Measurements from ENCODE around the gene DELE1. TPM values are rescaled to one million over a fixed set of nuclear protein-coding genes. Genes with fewer than 3 reads are reported as not detected.

Gene DELE1
- total RNA-seq, 2 experiments from 2014 or later: 60.0 to 61.1 TPM

GRCh38 chr5:141960449-141961323 lies 37.0 kb downstream of the DELE1 start:
- peaks cover 5% of the 10 kb centered on the region for H3K36me3 Mint-ChIP-seq (ENCODE audit: low read depth)

GRCh38 chr5:141961466-141961865 lies 37.8 kb downstream of the DELE1 start:
- Histone ChIP-seq H3K27me3 (ENCODE audit: control insufficient read depth in 1 of 2, insufficient read depth in 2 of 2, low read length in 2 of 2) (no peaks in the 10 kb centered on the region), H3K9me3 (ENCODE audit: control insufficient read depth in 1 of 2, insufficient read depth in 1 of 2, low read length in 2 of 2) (no peaks in the 10 kb centered on the region), H3K27ac (ENCODE audit: low read depth in 1 of 2, low read length in 2 of 2) (peak overlapping the region in 1 of 2 donors; percentile 4), H3K4me3 (ENCODE audit: low read length) (no peak overlapping the region), H3K36me3 (ENCODE audit: insufficient read depth, low read length) (no peaks in the 10 kb centered on the region), H3K4me1 (ENCODE audit: insufficient read depth, low read length) (peaks cover 48% of the 10 kb centered on the region)
- DNase-seq (peak in 1 of 14 experiments; percentile 19), ATAC-seq (ENCODE audit: poor library complexity) (no peak)
- Mint-ChIP-seq H3K27me3 (no peaks in the 10 kb centered on the region), H3K4me3 (no peak overlapping the region), H3K27ac (peak overlapping the region; percentile 86), H3K9me3 (no peaks in the 10 kb centered on the region), H3K36me3 (ENCODE audit: low read depth) (peaks cover 1% of the 10 kb centered on the region), H3K4me1 (ENCODE audit: low read depth) (peaks cover 49% of the 10 kb centered on the region)
- POLR2A ChIA-PET: interaction anchor here (0.5 to 3.0 kb wide), 26 partner anchors 9 to 324 kb away, joined by 3 to 78 read pairs (median 4); partner anchors contain the start of genes ARAP3, DELE1, FCHSD1 and HDAC3
- intact Hi-C loops (cut with DNase I, micrococcal nuclease): loop anchor here (2.0 kb wide), 3 partner anchors 83 to 269 kb away; partner anchors contain the start of gene PCDH1 (in 1 of the 2)
- TF ChIP-seq CTCF (IDR thresholded peaks at IDR 0.05): no peak
- CTCF ChIA-PET: interaction anchor here (0.7 to 3.1 kb wide), 31 partner anchors 9 to 752 kb away, joined by 3 to 78 read pairs (median 5); partner anchors contain the start of genes ARAP3, DELE1, PCDH1 and RNF14

More at GRCh38 chr5:141960449-141961323, 37.0 kb downstream of the DELE1 start:
- Histone ChIP-seq H3K4me3 (ENCODE audit: low read length) (no peak overlapping the region), H3K27ac (ENCODE audit: low read depth in 1 of 2, low read length in 2 of 2) (peak overlapping the region in 1 of 2 donors; percentile 4), H3K9me3 (ENCODE audit: control insufficient read depth in 1 of 2, insufficient read depth in 1 of 2, low read length in 2 of 2) (no peaks in the 10 kb centered on the region), H3K4me1 (ENCODE audit: insufficient read depth, low read length) (peaks cover 48% of the 10 kb centered on the region), H3K36me3 (ENCODE audit: insufficient read depth, low read length) (no peaks in the 10 kb centered on the region), H3K27me3 (ENCODE audit: control insufficient read depth in 1 of 2, insufficient read depth in 2 of 2, low read length in 2 of 2) (no peaks in the 10 kb centered on the region)
- peak; percentile 75 for TF ChIP-seq CTCF (IDR thresholded peaks at IDR 0.05)
- intact Hi-C loops (cut with DNase I, micrococcal nuclease): loop anchor here (1.0 to 2.0 kb wide), 6 partner anchors 71 to 295 kb away; partner anchors contain the start of gene PCDH1 (in 1 of the 2)
- ATAC-seq (ENCODE audit: poor library complexity): peak; percentile 98
- Mint-ChIP-seq H3K27ac (peak overlapping the region; percentile 86), H3K4me1 (ENCODE audit: low read depth) (peaks cover 51% of the 10 kb centered on the region), H3K9me3 (no peaks in the 10 kb centered on the region), H3K27me3 (no peaks in the 10 kb centered on the region), H3K4me3 (peak overlapping the region; percentile 40)
- DNase-seq: peak; percentile 84 to 96 (median 91)
- ChIA-PET CTCF (interaction anchor here (0.5 to 3.1 kb wide), 38 partner anchors 8 to 397 kb away, joined by 3 to 78 read pairs (median 4); partner anchors contain the start of genes ARAP3, DELE1, PCDH1 and RNF14), POLR2A (interaction anchor here (0.5 to 3.0 kb wide), 29 partner anchors 10 to 323 kb away, joined by 3 to 78 read pairs (median 4); partner anchors contain the start of genes ARAP3, DELE1, FCHSD1 and HDAC3)

- peaks cover 37% of the 10 kb centered on the region for H3K4me1 ChIP-seq (ENCODE audit: insufficient read depth, low read length)
- H3K4me1 Mint-ChIP-seq (ENCODE audit: low read depth): peaks cover 43% of the 10 kb centered on the region
- H3K4me3 ChIP-seq (ENCODE audit: low read length): no peak overlapping the region
- no peaks in the 10 kb centered on the region for H3K27me3 Mint-ChIP-seq
- intact Hi-C loops (cut with DNase I, micrococcal nuclease): loop anchor here in 1 of 2 experiments (2.0 kb wide), 1 partner anchor 39 kb away; no protein-coding TSS in a partner anchor
- no peaks in the 10 kb centered on the region for H3K27me3 ChIP-seq (ENCODE audit: control insufficient read depth in 1 of 2, insufficient read depth in 2 of 2, low read length in 2 of 2)
- ATAC-seq (ENCODE audit: poor library complexity): no peak
- ChIA-PET CTCF (interaction anchor here (1.2 to 2.2 kb wide), 2 partner anchors 261 to 272 kb away, joined by 3 to 8 read pairs; no protein-coding TSS in a partner anchor), POLR2A (interaction anchor here (1.6 kb wide), 1 partner anchor 40 kb away, joined by 5 read pairs; the partner anchor contains the start of gene DELE1)
- H3K4me3 Mint-ChIP-seq: no peak overlapping the region
- no peak for DNase-seq
- no peak for TF ChIP-seq CTCF (IDR thresholded peaks at IDR 0.05)
- no peaks in the 10 kb centered on the region for H3K36me3 ChIP-seq (ENCODE audit: insufficient read depth, low read length)
- no peak overlapping the region for H3K27ac ChIP-seq (ENCODE audit: low read depth in 1 of 2, low read length in 2 of 2)
- H3K9me3 Mint-ChIP-seq: no peaks in the 10 kb centered on the region
- H3K9me3 ChIP-seq (ENCODE audit: control insufficient read depth in 1 of 2, insufficient read depth in 1 of 2, low read length in 2 of 2): no peaks in the 10 kb centered on the region
- no peak overlapping the region for H3K27ac Mint-ChIP-seq
- H3K36me3 Mint-ChIP-seq (ENCODE audit: low read depth): no peaks in the 10 kb centered on the region
These were observed 40.0 kb downstream of the DELE1 start for GRCh38 chr5:141963701-141964100.

Data from CD4-positive, alpha-beta T cell (primary cell).